ENCODE data around the gene MED12. TPM values are rescaled to one million over a fixed set of nuclear protein-coding genes. Genes with fewer than 3 reads are reported as not detected.

Gene MED12
- total and polyA plus RNA-seq, 10 of the 15 experiments (the other 5 are each of a cell fraction or from before 2014, with no cell fraction given): 0.68 to 28.5 (median 13.7) TPM

- no peak overlapping the region for H3K9ac ChIP-seq (ENCODE audit: control insufficient read depth, insufficient read depth, low read length)
- FAIRE-seq: no peak
- no peak overlapping the region for H3K4me3 ChIP-seq
- ChIA-PET SMC1A (ENCODE audit: uncharacterized antibody, unreplicated experiment) (no interaction called here), POLR2A (no interaction called here), CTCF (interaction anchor here (0.5 to 1.2 kb wide), 2 partner anchors 11 to 58 kb away, joined by 3 read pairs; no protein-coding TSS in a partner anchor), RAD21 (ENCODE audit: unreplicated experiment) (no interaction called here)
- no peak overlapping the region for H3K27ac ChIP-seq (ENCODE audit: control insufficient read depth, insufficient read depth)
- no peaks in the 10 kb centered on the region for H4K20me1 ChIP-seq (ENCODE audit: control insufficient read depth, insufficient read depth)
- H3K4me1 ChIP-seq (ENCODE audit: control insufficient read depth, insufficient read depth, low read length): no peaks in the 10 kb centered on the region
- DNase-seq (ENCODE audit: low read depth, low spot score): no peak
- H3K27me3 ChIP-seq (replicated peaks in 1 of 2; ENCODE audit: control insufficient read depth in 2 of 2, insufficient read depth in 2 of 2, low read length in 1 of 2): no peaks in the 10 kb centered on the region
- ATAC-seq: no peak
- in situ Hi-C loops (cut with MboI) (no loop called here), intact Hi-C loops (cut with micrococcal nuclease; ENCODE audit: unreplicated experiment) (no loop called here)
- TF ChIP-seq POU2F2 (IDR thresholded peaks at IDR 0.05; ENCODE audit: borderline replicate concordance, low read depth, low read length) (no peak), E4F1 (IDR thresholded peaks at IDR 0.05; ENCODE audit: borderline replicate concordance, partially characterized antibody) (no peak), SIX5 (IDR thresholded peaks at IDR 0.05; ENCODE audit: low read depth, low read length, severe bottlenecking) (no peak), EED (IDR thresholded peaks at IDR 0.05; ENCODE audit: low read depth) (no peak), BCLAF1 (IDR thresholded peaks at IDR 0.05) (no peak), E2F8 (IDR thresholded peaks at IDR 0.05; ENCODE audit: low read depth, partially characterized antibody) (no peak), E2F4 (IDR thresholded peaks at IDR 0.05; ENCODE audit: low read depth, low read length) (no peak), NR2F1 (conservative IDR thresholded peaks at IDR 0.05) (no peak), SUPT20H (IDR thresholded peaks at IDR 0.05; ENCODE audit: borderline replicate concordance, control insufficient read depth, low read depth, low read length) (no peak)
- WGBS (ENCODE audit: insufficient coverage, insufficient replicate concordance, low lambda C conversion rate, missing lambda C conversion rate): 65% methylated on average over 17 of the region's 17 CpGs
- no peak overlapping the region for H2AFZ ChIP-seq (ENCODE audit: control insufficient read depth, low read depth, low read length)
- no TSS peak for BruUV-seq (replicated peaks)
- H3K4me2 ChIP-seq (ENCODE audit: control insufficient read depth, insufficient read depth): no peak overlapping the region
- no peaks in the 10 kb centered on the region; a peak in 2 of 4 replicates for H3K36me3 ChIP-seq (ENCODE audit: control insufficient read depth in 2 of 2, insufficient read depth in 2 of 2, low read length in 1 of 2)
- no peaks in the 10 kb centered on the region for H3K79me2 ChIP-seq (ENCODE audit: control insufficient read depth, insufficient read depth, low read length)
- H3K9me3 ChIP-seq (replicated peaks; ENCODE audit: control insufficient read depth, insufficient read depth, low read length): no peaks in the 10 kb centered on the region
These were observed 48.8 kb downstream of the MED12 start for GRCh38 chrX:71167031-71167781.
